ENCODE measurements around the gene CCDC184.

- no peak for TF ChIP-seq CTCF (IDR thresholded peaks at IDR 0.05)
- no peak for TF ChIP-seq ZFX (IDR thresholded peaks at IDR 0.05; ENCODE audit: borderline replicate concordance)
These were observed 22.6 kb upstream of the CCDC184 start for GRCh38 chr12:48160807-48161206.

All from 22Rv1 (cell line).